Left lung (tissue), 10 donors: Measurements from ENCODE around the gene MED15. TPM values are rescaled to one million over a fixed set of nuclear protein-coding genes. Genes with fewer than 3 reads are reported as not detected.

Experiments used
- ATAC-seq: fragments of 200-7000 bp; cut with Tn5 transposase; one replicate; pipeline ENCODE4 v1.9.1; 2020; ENCODE audit warnings: moderate library complexity
- DNase-seq, 4 donors: peaks; one replicate each; pipeline ENCODE4 v3.0.0-alpha.2; 2013 to 2020
- H3K27ac ChIP-seq, 2 donors: fragments of 200-600 bp; sonication (generic) in 1 of 2; one replicate each; pipeline versions ENCODE4 v1.5.0 to v1.8.0; 2020 to 2021
- H3K27me3 ChIP-seq, 2 donors: fragments of 200-600 bp; sonication (generic) in 1 of 2; one replicate each; pipeline versions ENCODE4 v1.5.0 to v1.8.0; 2020 to 2021
- H3K36me3 ChIP-seq, 2 donors: fragments of 200-600 bp; sonication (generic) in 1 of 2; one replicate each; pipeline versions ENCODE4 v1.5.0 to v1.8.0; 2020 to 2021
- H3K4me1 ChIP-seq, 2 donors: fragments of 200-600 bp; one replicate each; pipeline ENCODE4 v1.8.0; 2021
- H3K4me3 ChIP-seq, 2 donors: fragments of 200-600 bp; sonication (generic) in 1 of 2; one replicate each; pipeline versions ENCODE4 v1.5.0 to v1.8.0; 2020 to 2021; ENCODE audit warnings: mild to moderate bottlenecking in 1 of 2
- H3K9me3 ChIP-seq, 2 donors: fragments of 200-600 bp; sonication (generic) in 1 of 2; one replicate each; pipeline versions ENCODE4 v1.5.0 to v1.8.0; 2020 to 2021
- CTCF ChIP-seq, 2 donors: fragments of 200-600 bp; sonication (generic) in 1 of 2; IDR thresholded peaks; one replicate each; pipeline versions ENCODE4 v1.5.0 to v1.8.0; 2021; ENCODE audit warnings: antibody characterized with exemption in 2 of 2
- intact Hi-C, 2 donors: fragments of 100-400 bp; cut with DNase I; formaldehyde crosslinking; loops; one replicate each; pipeline versions ENCODE4 v1.11.2 to v1.14.2; 2022
- polyA plus RNA-seq, 6 donors: library from polyadenylated mRNA; unstranded; fragments of 120-200 nt; gene quantifications; one replicate each; pipeline ENCODE4 v1.2.1, GENCODE V29; 2013; ENCODE audit not compliant: insufficient read length in 6 of 6
- total RNA-seq, 2 donors: library from RNA; stranded (reverse); fragmentation: NEBNext Ultra II Directional; extraction: Animal tissue kit (Norgen Biotek cat#: 25700); gene quantifications; one replicate each; pipeline ENCODE4 v1.2.1, GENCODE V29; 2021
- donor health status: DM: no; HTN: yes; CAD: no.
- donor health status: DM: no; HTN: no; CAD: no.

MED15 gene
- total and polyA plus RNA-seq, 8 donors: 47.2 to 121 (median 56.3) TPM

DNA sequence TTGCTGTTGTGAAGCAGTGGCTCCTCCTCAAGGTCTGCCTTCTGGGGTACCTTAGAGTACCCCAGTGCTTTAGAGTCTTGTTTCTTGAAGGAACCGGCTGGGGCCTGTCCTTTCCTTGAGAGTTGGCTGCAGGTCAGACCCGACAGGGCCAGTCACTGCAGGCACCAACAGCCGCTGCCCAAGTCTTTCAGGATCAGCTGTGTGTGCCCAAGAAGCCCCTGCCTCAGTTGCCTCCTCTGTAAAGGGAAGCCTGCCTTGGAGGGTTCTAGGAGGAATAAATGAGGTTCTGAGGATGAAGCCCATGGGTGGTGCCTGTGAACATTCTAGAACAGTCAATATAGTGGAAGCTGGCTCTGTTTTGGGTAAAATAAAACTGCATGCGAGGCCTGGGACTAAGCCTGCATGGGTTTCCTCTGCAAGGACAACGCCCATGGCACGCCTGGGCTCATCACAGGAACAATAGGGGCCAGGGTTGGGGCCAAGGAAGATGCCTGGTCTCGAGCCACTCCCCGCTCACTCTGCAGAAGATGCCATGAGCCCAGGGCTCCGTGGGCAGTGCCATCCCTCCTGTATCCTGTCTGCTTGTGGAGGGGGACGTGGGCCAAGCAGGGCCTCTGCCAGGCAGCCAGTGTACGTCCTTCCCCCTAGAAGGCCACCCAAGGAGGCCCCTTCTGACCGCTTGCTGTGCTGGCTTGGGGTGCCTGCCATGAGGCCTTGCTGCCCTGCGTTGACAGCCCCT lies 81.6 kb downstream of the MED15 start:
- Histone ChIP-seq H3K27ac (no peak overlapping the region), H3K27me3 (no peaks in the 10 kb centered on the region), H3K36me3 (peaks cover 0 to 41% of the 10 kb centered on the region in 2 donors), H3K4me3 (no peak overlapping the region), H3K4me1 (no peaks in the 10 kb centered on the region), H3K9me3 (no peaks in the 10 kb centered on the region)
- no peak for ATAC-seq
- DNase-seq: no peak
- TF ChIP-seq CTCF (IDR thresholded peaks at IDR 0.05): no peak
- intact Hi-C loops: no loop called here

DNA sequence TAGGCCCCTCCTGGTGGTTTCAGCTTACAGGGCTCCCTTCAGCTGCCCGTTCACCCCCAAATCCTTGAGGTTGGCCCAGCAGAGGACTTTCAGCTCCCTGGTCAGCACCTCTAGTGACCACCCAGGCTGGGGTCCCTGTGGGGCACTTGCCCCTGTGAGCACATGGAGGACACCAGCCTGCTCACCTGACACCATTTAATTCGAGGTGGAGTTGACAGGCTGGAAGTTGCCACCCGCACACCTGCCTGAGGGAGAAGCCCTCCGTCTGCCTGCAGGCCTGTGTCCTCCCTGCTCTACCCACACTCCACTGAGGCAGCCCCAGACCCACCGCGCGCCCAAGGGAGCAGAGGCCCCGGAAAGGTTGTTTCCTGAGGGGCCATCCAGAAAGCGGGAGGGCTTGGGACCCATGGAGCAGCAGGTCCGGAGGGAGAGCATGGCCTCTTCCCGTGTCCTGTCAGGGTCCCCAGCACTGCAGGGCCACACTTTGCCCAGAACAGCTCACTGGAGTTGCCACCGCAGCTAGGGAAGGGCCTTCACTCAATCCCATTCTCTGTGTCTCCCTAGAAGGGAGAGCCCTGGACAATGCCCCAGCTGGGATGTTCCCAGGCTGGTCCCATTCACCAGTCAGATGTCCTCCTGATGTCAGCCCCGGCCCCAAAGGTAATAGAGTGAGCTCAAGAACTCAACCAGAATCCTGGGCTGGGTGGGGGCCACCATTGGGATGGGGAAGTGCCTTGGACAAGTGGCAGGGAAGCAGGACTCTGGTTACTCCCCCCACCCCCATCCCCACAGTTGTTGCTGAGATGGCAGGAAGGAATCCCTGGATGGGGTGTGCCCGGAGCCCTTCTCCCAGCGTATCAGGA lies 82.4 kb downstream of the MED15 start:
- Histone ChIP-seq H3K27me3 (no peaks in the 10 kb centered on the region), H3K27ac (no peak overlapping the region), H3K4me3 (no peak overlapping the region), H3K9me3 (no peaks in the 10 kb centered on the region), H3K36me3 (peaks cover 0 to 33% of the 10 kb centered on the region in 2 donors), H3K4me1 (no peaks in the 10 kb centered on the region)
- DNase-seq: peak in 1 of 4 donors; percentile 64
- no peak for TF ChIP-seq CTCF (IDR thresholded peaks at IDR 0.05)
- no peak for ATAC-seq
- intact Hi-C loops: no loop called here

DNA sequence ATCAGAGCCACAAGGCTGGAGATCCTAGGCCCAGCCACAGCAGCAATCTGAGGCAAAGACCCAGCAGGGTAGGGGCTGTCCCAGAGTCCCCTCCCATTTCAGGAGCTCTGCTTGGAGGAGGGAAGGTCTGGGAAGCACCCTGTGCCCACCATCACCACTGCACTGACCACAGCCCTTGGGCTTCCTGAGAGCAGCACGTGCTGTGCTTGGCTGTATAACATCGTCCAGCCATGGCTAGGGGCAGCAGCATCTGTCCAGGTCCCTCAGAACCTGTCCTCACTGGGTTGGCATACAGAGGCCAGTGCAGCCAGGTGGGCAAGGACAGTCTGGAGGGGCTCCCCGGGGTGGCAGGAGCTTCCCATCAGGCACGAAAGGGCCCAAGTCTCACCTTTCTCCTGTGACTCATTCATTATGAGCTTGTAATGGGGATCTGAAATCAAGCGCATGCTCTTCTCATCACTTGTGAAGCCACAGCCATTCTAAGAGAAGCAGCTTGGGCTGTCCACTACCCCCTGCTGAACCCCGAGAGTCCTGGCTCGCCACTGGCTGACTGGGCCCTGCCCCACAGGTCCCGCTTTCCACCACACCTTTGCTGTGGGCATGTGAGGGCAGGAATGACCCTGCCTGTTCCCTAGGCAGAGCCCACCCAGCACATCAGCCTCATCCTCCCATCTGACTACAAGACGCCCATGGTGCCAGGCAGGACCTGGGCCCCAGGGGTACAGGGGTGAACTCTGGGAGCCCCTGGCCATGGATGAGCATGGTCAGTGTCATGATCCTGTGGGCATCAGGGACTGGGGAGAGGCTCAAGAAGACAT lies 83.3 kb downstream of the MED15 start:
- Histone ChIP-seq H3K36me3 (peaks cover 0 to 24% of the 10 kb centered on the region in 2 donors), H3K4me3 (no peak overlapping the region), H3K9me3 (no peaks in the 10 kb centered on the region), H3K4me1 (no peaks in the 10 kb centered on the region), H3K27me3 (no peaks in the 10 kb centered on the region), H3K27ac (no peak overlapping the region)
- DNase-seq (no peak), ATAC-seq (no peak)
- TF ChIP-seq CTCF (IDR thresholded peaks at IDR 0.05): no peak
- intact Hi-C loops: no loop called here

DNA sequence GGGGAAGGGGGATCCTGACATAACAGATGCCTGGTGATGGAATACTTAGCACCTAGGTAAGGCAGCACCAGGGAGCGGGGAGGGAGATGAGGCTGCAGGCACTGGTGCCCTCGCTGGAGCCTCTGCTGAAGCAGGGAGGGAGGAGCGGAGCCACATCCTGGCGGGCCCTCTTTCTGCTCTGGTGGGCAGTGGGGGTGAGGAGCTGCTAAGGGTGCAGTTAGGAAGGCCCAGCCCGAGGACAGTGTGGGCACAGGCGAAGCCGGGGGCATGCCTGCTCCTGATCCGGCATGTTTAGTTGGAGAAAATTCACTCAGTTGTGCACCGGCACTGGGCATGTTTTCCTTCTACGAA lies 83.9 kb downstream of the MED15 start:
- intact Hi-C loops: no loop called here
- TF ChIP-seq CTCF (IDR thresholded peaks at IDR 0.05): no peak
- peaks cover 0 to 19% of the 10 kb centered on the region in 2 donors for H3K36me3 ChIP-seq
- DNase-seq (peak in 1 of 4 donors; percentile 54), ATAC-seq (no peak)
- H3K27me3 ChIP-seq: no peaks in the 10 kb centered on the region
- H3K4me1 ChIP-seq: no peaks in the 10 kb centered on the region
- H3K4me3 ChIP-seq: no peak overlapping the region
- no peaks in the 10 kb centered on the region for H3K9me3 ChIP-seq
- H3K27ac ChIP-seq: no peak overlapping the region
